HL-60 (cell line): Measurements from ENCODE around the gene LTBR.

ENCODE experiments used
- GABPA ChIP-seq: IDR thresholded peaks from 2 replicates; pipeline ENCODE4 v1.6.1; 2012; ENCODE audit warnings: low read depth
- POLR2AphosphoS5 ChIP-seq: IDR thresholded peaks from 2 replicates; pipeline ENCODE4 v1.6.1; 2012; ENCODE audit warnings: low read depth
- TF ChIP-seq, protein P1 (sequence below): IDR thresholded peaks from one replicate; pipeline ENCODE4 v1.5.1; 2011; ENCODE audit warnings: low read length, control low read depth, inconsistent platforms; ENCODE audit not compliant: insufficient read depth

DNA sequence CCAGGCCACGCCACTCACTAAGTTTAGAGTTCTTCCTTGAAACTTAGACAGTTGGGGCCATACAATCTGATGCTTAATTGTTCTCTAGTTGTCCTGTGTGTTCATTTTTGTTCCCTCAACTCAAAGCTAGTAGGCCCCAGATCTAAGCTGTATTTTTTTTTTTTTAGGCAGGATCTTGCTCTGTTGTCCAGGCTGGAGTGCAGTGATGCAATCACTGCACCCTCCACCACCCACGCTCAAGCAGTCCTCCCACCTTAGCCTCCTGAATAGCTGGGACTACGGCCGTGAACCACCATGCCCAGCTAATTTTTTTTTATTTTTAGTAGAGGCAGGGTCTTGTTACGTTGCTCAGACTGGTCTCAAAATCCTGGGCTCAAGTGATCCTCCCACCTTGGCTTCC lies 49.6 kb upstream of the LTBR start:
- TF ChIP-seq, protein P1, sequence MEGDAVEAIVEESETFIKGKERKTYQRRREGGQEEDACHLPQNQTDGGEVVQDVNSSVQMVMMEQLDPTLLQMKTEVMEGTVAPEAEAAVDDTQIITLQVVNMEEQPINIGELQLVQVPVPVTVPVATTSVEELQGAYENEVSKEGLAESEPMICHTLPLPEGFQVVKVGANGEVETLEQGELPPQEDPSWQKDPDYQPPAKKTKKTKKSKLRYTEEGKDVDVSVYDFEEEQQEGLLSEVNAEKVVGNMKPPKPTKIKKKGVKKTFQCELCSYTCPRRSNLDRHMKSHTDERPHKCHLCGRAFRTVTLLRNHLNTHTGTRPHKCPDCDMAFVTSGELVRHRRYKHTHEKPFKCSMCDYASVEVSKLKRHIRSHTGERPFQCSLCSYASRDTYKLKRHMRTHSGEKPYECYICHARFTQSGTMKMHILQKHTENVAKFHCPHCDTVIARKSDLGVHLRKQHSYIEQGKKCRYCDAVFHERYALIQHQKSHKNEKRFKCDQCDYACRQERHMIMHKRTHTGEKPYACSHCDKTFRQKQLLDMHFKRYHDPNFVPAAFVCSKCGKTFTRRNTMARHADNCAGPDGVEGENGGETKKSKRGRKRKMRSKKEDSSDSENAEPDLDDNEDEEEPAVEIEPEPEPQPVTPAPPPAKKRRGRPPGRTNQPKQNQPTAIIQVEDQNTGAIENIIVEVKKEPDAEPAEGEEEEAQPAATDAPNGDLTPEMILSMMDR: no peak
- TF ChIP-seq POLR2AphosphoS5: no peak
- no peak for TF ChIP-seq GABPA
